ENCODE measurements around the gene ADK.

GRCh38 chr10:74596713-74597112 is 445.7 kb downstream of the ADK start:
- TF ChIP-seq CTCF (IDR thresholded peaks at IDR 0.05 in 8 of 11, conservative IDR thresholded peaks at IDR 0.05 in 3 of 11) (no peak), POLR2A (IDR thresholded peaks at IDR 0.05) (no peak), POLR2AphosphoS5 (IDR thresholded peaks at IDR 0.05) (no peak)
